Activated CD8-positive, alpha-beta memory T cell treated with anti-CD3 and anti-CD28 coated beads, Interleukin-2, amount 50 U/mL, for 4 hours (primary cell): Measurements from ENCODE around the gene SIN3A.

Experiments used
- DNase-seq: peaks from one replicate; pipeline ENCODE4 v3.0.0-alpha.2; 2020

The SIN3A gene

GRCh38 chr15:75329571-75329970, 121.9 kb downstream of the SIN3A start:
- no peak for DNase-seq

GRCh38 chr15:75328493-75329314, 122.8 kb downstream of the SIN3A start:
- no peak for DNase-seq

GRCh38 chr15:75327491-75327890, 124.0 kb downstream of the SIN3A start:
- no peak for DNase-seq

GRCh38 chr15:75327005-75327404, 124.5 kb downstream of the SIN3A start:
- no peak for DNase-seq

GRCh38 chr15:75325922-75326321, 125.6 kb downstream of the SIN3A start:
- DNase-seq: no peak

GRCh38 chr15:75321711-75322110, 129.8 kb downstream of the SIN3A start:
- no peak for DNase-seq
